Measurements from ENCODE around the gene FBXO3. TPM values are rescaled to one million over a fixed set of nuclear protein-coding genes. Genes with fewer than 3 reads are reported as not detected.

Gene FBXO3
- total RNA-seq, 1 experiment from 2014 or later = 18.9 TPM

DNA sequence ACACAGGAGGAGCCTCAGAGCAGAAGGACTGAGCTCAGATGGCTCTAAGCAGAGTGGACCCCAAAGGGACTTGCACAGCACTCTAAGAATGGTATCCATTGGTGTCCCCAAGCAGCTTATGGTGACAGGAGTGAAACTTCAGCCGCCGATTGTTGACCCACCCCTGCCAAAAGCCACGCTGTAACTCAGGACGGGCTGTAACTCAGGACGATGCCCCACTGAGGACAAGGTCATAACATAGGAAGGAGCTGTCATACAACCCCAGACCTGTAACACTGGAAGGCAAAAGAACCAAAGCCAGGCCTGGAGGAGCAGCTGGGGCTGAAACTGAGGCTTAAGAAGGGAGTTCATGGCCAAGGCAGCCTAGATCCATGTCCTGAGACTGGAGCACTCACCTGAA lies 52.3 kb downstream of the FBXO3 start:
- no peak overlapping the region for H4K5ac ChIP-seq (ENCODE audit: insufficient read length, low read depth, low read length)
- no peak overlapping the region for H3K4me2 ChIP-seq (ENCODE audit: insufficient read depth, insufficient read length, low read length)

More for the DNA sequence above, 52.3 kb downstream of the FBXO3 start:
- no peak overlapping the region for H2AK5ac ChIP-seq (ENCODE audit: insufficient read length, low read length)
- H3K56ac ChIP-seq (ENCODE audit: insufficient read length, low read depth, low read length) = no peak overlapping the region
- no peak overlapping the region for H2BK20ac ChIP-seq (ENCODE audit: low read depth, low read length, poor library complexity, severe bottlenecking)
- no peak overlapping the region for H2AFZ ChIP-seq (ENCODE audit: low read length)
- H3K4me1 ChIP-seq (ENCODE audit: insufficient read depth, low read length) = peaks cover 3% of the 10 kb centered on the region; the same call in 1 of the 2 replicates
- WGBS (ENCODE audit: extremely low coverage, insufficient read length, low lambda C conversion rate) = no CpG with 5 or more reads among the region's 5 CpGs
- no peak overlapping the region for H3K14ac ChIP-seq (ENCODE audit: insufficient read depth, low read length)
- Mint-ChIP-seq H3K36me3 (ENCODE audit: insufficient read depth in 1 of 3, low read depth in 3 of 3) (peaks cover 0 to 33% (median 25%) of the 10 kb centered on the region in 3 experiments; a peak in 6 of 7 replicates), H3K4me1 (peaks cover 16 to 17% of the 10 kb centered on the region in 2 experiments), H3K27ac (peak overlapping the region in 1 of 3 experiments; percentile 71; a peak in 2 of 7 replicates), H3K27me3 (ENCODE audit: low read depth) (no peaks in the 10 kb centered on the region), H3K4me3 (no peak overlapping the region), H3K9me3 (no peaks in the 10 kb centered on the region)
- H3K79me2 ChIP-seq (ENCODE audit: insufficient read depth, low read length) = no peaks in the 10 kb centered on the region; the same call in 1 of the 2 replicates
- DNase-seq = no peak
- H3K9me3 ChIP-seq (ENCODE audit: control insufficient read depth, low read depth, low read length) = no peaks in the 10 kb centered on the region
- no peak overlapping the region for H3T11ph ChIP-seq (ENCODE audit: low read length)
- H4K8ac ChIP-seq (replicated peaks; ENCODE audit: insufficient read length, low read depth, low read length) = no peak overlapping the region
- H3K23ac ChIP-seq (ENCODE audit: insufficient read length, low read depth, low read length) = no peak overlapping the region
- H2BK5ac ChIP-seq (ENCODE audit: insufficient read length, low read length) = no peak overlapping the region
- H2BK12ac ChIP-seq (ENCODE audit: insufficient read length, low read depth, low read length) = no peak overlapping the region
- TF ChIP-seq, protein P1, sequence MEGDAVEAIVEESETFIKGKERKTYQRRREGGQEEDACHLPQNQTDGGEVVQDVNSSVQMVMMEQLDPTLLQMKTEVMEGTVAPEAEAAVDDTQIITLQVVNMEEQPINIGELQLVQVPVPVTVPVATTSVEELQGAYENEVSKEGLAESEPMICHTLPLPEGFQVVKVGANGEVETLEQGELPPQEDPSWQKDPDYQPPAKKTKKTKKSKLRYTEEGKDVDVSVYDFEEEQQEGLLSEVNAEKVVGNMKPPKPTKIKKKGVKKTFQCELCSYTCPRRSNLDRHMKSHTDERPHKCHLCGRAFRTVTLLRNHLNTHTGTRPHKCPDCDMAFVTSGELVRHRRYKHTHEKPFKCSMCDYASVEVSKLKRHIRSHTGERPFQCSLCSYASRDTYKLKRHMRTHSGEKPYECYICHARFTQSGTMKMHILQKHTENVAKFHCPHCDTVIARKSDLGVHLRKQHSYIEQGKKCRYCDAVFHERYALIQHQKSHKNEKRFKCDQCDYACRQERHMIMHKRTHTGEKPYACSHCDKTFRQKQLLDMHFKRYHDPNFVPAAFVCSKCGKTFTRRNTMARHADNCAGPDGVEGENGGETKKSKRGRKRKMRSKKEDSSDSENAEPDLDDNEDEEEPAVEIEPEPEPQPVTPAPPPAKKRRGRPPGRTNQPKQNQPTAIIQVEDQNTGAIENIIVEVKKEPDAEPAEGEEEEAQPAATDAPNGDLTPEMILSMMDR (conservative IDR thresholded peaks at IDR 0.05) = no peak
- no peak overlapping the region for H3K27ac ChIP-seq (ENCODE audit: insufficient read length, low read depth, low read length)
- H2BK120ac ChIP-seq (ENCODE audit: low read depth, low read length, poor library complexity, severe bottlenecking) = no peak overlapping the region
- no peak overlapping the region for H3K9ac ChIP-seq (ENCODE audit: extremely low read depth, insufficient read length, low read length)
- H3K27me3 ChIP-seq (ENCODE audit: insufficient read depth, low read length) = no peaks in the 10 kb centered on the region
- H3K18ac ChIP-seq (ENCODE audit: insufficient read length, low read depth, low read length) = no peak overlapping the region
- no peaks in the 10 kb centered on the region for H3K23me2 ChIP-seq (ENCODE audit: insufficient read length, low read depth, low read length, poor library complexity, severe bottlenecking)
- no peaks in the 10 kb centered on the region for H3K79me1 ChIP-seq (ENCODE audit: insufficient read depth, low read depth, low read length, poor library complexity, severe bottlenecking)
- H2BK15ac ChIP-seq (ENCODE audit: low read depth, low read length) = no peak overlapping the region
- no peaks in the 10 kb centered on the region for H4K20me1 ChIP-seq (ENCODE audit: control insufficient read depth, insufficient read depth, insufficient read length)
- no peak overlapping the region for H4K91ac ChIP-seq (ENCODE audit: insufficient read length, low read depth, low read length)
- H3K4ac ChIP-seq (ENCODE audit: low read depth, low read length) = no peak overlapping the region

Measured in H9 (cell line).